Measurements from ENCODE around the gene PLEKHH2.
A peak's percentile ranks its signal among the peaks of the same experiment; 100 is the strongest.

DNA sequence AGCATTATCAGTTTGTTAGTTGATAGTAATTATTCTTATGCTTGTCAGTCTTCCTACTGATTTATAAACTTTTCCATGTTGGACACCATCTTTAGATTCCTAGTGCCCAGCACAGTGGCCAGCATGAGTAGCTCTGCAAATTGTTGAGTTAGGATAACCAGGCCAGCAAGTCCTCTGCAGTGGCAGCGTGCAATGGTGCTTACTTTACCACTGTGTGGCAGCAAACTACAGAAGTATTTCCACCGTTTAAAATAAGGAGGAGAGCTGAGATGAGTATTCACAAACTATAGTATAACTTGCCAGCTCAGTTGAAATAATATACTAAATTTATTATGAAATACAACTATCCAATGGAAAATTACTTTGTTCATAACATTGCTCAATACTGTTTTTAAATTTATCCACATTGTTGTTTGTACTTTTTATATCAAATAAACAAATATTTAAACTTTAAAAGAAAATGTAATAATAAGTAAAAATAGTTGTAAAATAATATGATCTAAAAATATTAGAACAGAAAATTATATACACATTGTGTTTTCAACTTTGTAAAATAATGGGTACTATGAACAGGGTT lies 31.9 kb upstream of the PLEKHH2 start:
- TF ChIP-seq, protein P1, sequence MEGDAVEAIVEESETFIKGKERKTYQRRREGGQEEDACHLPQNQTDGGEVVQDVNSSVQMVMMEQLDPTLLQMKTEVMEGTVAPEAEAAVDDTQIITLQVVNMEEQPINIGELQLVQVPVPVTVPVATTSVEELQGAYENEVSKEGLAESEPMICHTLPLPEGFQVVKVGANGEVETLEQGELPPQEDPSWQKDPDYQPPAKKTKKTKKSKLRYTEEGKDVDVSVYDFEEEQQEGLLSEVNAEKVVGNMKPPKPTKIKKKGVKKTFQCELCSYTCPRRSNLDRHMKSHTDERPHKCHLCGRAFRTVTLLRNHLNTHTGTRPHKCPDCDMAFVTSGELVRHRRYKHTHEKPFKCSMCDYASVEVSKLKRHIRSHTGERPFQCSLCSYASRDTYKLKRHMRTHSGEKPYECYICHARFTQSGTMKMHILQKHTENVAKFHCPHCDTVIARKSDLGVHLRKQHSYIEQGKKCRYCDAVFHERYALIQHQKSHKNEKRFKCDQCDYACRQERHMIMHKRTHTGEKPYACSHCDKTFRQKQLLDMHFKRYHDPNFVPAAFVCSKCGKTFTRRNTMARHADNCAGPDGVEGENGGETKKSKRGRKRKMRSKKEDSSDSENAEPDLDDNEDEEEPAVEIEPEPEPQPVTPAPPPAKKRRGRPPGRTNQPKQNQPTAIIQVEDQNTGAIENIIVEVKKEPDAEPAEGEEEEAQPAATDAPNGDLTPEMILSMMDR (IDR thresholded peaks at IDR 0.05): peak; percentile 24 to 55 (median 47)
- no peak for TF ChIP-seq POLR2A (IDR thresholded peaks at IDR 0.05)

Data from right lobe of liver (tissue), 4 donors.